ENCODE measurements around the gene CEP63. TPM values are rescaled to one million over a fixed set of nuclear protein-coding genes. Genes with fewer than 3 reads are reported as not detected.

The CEP63 gene
- total RNA-seq, 1 experiment from 2014 or later = 32.6 TPM

GRCh38 chr3:134468519-134468918 is 17.3 kb upstream of the CEP63 start:
- DNase-seq (ENCODE audit: low read depth) = no peak

DNA sequence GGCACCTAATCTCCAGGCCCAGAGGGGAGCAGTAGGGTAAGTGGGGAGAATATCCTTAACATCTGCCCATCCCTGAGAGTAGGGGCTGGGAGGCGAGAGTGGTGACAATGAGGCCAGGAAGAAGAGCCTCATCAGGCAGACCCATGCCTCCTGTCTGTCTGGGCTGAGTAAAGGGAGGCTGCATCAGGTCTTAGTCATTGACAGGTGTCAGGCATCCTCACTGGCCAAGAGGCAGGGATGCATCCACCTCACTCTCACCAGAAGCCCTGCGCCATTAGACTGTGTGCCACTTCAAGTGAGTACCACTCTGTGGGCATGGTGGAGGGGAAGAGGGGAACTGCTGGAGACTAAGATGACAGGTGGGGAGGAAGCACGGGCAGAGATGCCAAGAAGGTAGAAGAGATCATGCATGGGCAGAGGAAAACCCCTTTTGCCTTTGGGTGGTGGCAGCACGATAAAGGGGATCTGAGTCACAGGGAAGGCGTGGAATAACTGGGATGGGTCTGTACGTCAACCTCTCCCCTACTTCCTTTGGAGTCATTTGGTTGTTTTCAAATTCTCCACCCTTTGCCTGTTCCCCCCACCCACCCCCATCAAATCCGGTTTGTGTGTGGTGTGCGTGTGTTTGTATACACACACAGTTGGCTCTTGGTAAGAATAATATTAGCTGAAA is 14.2 kb upstream of the CEP63 start:
- DNase-seq (ENCODE audit: low read depth) = peak; percentile 93

DNA sequence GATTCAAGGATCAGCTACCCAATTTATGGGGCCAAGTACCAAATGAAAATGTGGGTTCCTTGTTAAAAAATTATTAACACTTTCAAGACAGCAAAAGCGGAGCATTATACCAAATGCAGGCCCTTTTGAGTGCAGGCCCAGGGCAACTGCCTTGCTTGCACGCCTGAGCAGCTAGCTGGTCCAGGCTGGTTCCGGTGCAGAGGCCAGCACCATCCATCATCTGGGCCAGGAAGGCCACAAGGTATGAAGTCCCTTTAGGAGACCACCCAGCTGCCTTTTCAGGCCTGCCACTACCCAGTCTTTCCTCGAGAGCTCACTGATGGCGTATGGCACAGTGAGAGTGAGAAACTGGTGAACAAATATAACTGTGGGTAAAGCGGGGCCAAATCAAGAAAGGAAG is 13.0 kb upstream of the CEP63 start:
- no peak for DNase-seq (ENCODE audit: low read depth)

DNA sequence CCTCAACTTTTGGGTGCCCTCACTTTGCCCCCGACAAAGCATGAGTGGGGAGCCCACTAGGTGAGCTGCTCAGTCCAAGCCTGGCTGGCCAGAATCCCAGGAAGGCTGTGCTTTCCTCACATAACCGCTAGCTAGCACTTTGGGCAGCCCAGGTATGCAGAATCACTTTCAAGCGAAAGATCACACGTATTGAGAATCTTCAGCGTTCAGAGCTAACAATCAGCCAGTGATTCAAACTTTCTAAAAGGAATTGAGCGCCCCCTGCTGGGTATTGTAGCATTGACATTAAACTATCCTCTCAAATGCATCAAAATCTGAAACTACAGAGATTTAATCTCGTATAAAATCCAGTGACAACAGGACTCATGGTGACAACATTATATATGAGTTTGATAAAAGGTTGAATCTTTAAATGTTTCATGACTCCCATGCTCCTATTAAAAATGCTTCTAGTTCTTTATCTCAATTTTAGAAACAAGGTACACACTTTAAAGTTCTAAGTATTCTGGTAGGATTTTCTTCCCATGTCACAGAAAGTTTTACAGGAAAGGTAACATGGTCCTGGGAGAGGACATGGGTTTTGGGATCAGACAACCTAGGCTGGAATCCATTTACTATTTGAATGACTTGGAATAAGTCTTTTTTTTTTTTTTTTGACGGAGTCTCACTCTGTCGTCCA is 11.8 kb upstream of the CEP63 start:
- DNase-seq (ENCODE audit: low read depth) = peak; percentile 70

- DNase-seq (ENCODE audit: low read depth) = no peak
Measured at GRCh38 chr3:134474956-134475355, 10.9 kb upstream of the CEP63 start.

GRCh38 chr3:134476306-134476705 is 9.6 kb upstream of the CEP63 start:
- peak; percentile 39 for DNase-seq (ENCODE audit: low read depth)

GRCh38 chr3:134477002-134477401 is 8.9 kb upstream of the CEP63 start:
- no peak for DNase-seq (ENCODE audit: low read depth)

DNA sequence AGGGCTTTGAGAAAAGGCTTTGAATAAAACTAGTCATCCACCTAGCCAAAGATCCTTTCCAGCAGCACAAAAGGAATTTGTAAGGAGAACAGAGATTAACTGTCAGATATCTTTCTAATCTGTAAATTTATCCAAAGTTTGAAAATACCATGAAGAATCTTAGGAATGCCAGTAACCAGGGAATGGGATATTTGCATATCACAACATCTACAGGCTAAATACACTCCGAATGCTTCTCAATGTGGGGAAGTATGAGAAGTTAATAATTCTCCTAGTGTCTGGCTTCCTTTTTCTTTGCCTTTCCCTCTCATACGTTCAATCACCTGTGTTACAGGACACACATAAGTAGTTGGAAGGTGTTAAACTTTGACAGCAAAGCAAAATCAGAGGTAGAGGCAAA is 7.9 kb upstream of the CEP63 start:
- no peak for DNase-seq (ENCODE audit: low read depth)

- no peak for DNase-seq (ENCODE audit: low read depth)
Measured at GRCh38 chr3:134480546-134480945, 5.3 kb upstream of the CEP63 start.

- no peak for DNase-seq (ENCODE audit: low read depth)
Measured at GRCh38 chr3:134481166-134481565, 4.7 kb upstream of the CEP63 start.

- no peak for DNase-seq (ENCODE audit: low read depth)
Measured at GRCh38 chr3:134482622-134483021, 3.2 kb upstream of the CEP63 start.

- DNase-seq (ENCODE audit: low read depth) = peak; percentile 86
Measured at GRCh38 chr3:134483195-134483900, 2.5 kb upstream of the CEP63 start.

- DNase-seq (ENCODE audit: low read depth) = peak; percentile 32
Measured at GRCh38 chr3:134485075-134485717, 661 bp upstream of the CEP63 start.

DNA sequence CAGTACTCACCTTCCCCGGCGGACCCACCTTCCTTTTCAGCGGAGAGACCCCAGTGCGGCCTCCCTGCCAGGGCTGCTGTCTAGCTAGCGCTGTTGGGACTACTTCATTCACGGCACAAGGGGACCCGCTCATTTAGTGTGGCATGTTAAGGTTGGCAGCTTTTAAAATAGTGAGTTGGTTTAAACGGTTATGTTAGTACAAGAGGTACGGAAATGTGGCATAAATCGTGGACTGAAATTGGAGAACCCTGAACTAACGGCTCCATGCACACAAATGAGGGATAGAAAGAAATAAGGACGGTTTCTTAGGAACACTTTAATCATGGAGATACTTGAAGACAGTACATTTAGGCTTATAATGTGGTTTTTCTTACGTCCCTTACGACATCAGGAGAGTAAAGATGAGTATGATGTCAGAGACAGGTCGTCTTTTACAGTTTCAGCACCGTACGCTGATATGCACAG is 752 bp downstream of the CEP63 start:
- DNase-seq (ENCODE audit: low read depth) = no peak

DNA sequence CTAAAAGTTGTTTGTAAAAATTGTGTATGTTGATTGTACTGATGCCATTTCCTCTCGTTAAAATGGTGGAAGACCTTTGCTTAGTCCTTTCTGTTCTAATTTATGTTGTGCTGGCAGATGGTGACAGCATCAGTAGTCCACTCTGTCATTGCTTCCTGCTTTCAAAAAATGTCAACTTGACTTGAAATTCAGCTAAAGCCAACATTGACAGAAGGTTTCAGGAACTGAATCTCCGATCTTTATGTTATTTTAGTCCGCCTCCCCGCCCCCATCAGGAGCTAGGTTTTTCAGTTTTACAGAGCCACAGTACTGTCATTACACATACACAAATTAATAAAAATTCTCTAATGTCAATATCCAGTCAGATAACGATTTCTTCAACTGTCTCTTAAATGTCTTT is 1.5 kb downstream of the CEP63 start:
- DNase-seq (ENCODE audit: low read depth) = no peak

GRCh38 chr3:134494495-134494894 is 8.6 kb downstream of the CEP63 start:
- DNase-seq (ENCODE audit: low read depth) = no peak

DNA sequence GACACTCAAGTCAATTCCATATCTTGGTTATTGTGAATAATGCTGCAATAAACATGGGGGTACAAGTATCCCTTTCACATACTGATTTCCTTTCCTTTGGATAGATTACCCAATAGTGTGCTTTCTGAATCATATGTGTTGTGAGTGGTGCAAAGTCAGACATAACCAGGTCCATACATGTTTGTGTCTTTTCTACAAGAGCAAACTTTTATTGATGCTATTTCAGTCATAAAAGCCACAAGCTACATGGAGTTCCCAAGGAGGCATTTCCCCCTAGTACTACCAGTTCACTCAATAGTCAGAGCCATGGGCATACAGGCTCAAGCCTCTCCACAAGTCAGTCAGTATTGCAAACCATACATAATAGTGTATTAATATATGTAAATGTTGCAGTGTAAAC is 10.1 kb downstream of the CEP63 start:
- no peak for DNase-seq (ENCODE audit: low read depth)

- DNase-seq (ENCODE audit: low read depth) = no peak
Measured at GRCh38 chr3:134496471-134497071, 10.7 kb downstream of the CEP63 start.

DNA sequence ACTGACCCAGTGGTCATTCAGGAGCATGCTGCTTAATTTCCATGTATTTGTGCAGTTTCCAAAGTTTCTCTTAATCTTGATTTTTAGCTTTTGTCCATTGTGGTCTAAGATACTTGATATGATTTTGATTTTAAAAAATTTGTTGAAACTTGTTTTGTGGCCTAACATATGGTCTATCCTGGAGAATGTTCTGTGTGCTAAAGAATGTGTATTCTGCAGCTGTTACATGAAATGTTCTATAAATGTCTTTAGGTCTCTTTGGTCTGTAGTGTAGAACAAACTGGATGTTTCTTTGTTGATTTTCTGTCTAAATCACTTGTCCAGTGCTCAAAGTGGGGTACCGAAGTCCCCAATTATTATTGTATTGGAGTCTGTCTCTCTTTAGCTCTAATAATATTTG is 17.4 kb downstream of the CEP63 start:
- no peak for DNase-seq (ENCODE audit: low read depth)

DNA sequence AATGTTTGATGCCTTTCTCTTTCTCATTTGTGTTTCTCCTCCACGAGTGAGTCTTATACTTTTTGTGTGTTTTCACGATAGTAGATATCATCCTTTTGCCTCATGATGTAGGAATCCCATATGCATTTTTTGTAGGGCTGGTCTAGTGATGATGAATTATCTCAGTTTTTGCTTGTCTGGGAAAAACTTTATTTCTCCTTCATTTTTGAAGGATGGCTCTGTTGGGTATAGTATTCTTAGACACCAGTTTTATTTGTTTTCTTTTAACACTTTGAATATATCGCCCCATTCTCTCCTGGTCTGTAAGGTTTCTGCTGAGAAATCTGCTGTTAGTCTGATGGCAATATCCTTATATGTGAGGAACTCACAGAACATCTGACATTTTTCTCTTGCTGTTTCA is 18.3 kb downstream of the CEP63 start:
- DNase-seq (ENCODE audit: low read depth) = no peak

DNA sequence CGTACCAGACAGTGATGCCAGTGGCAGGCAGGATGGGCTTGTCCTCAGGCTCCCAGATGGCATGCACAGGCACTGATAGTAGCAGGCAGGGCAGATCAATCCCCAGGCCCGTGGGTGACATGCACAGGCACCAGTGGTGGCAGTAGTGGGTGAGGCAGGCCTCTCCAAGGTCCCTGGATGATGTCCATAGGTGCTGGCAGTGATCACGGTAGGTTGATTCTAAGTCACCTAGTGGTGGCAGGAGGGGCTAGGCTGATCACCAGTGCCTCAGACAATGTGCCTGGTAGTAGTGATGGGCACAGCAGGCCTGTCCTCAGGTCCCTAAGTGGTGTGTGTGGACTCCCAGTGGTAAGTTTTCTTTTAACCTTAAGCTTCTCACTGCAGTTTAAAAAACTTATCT is 19.6 kb downstream of the CEP63 start:
- DNase-seq (ENCODE audit: low read depth) = no peak

GRCh38 chr3:134511500-134511899 is 25.6 kb downstream of the CEP63 start:
- DNase-seq (ENCODE audit: low read depth) = no peak

All from Daoy (cell line).